ENCODE data around the gene NR2C1.
"Not testable (repeated sequence)": the region's sequence is repeated elsewhere in the genome, so short reads cannot be mapped to it uniquely, and the experiment has no call there.

Gene NR2C1

GRCh38 chr12:95072900-95073697 is at the start of gene NR2C1:
Gene NR2C1, minus strand, starts transcription at chr12:95073618. Its CDS starts 6,234 bp downstream, at chr12:95067384.
- in situ Hi-C loops (cut with MboI; ENCODE audit: low sequenced_read_pairs): no loop called here

- in situ Hi-C loops (cut with MboI; ENCODE audit: low sequenced_read_pairs): loop anchor here (25.0 kb wide), 1 partner anchor 419 kb away; no protein-coding TSS in a partner anchor
Measured at GRCh38 chr12:95118788-95119179, 45.4 kb upstream of the NR2C1 start.

- in situ Hi-C loops (cut with MboI; ENCODE audit: low sequenced_read_pairs): loop anchor here (25.0 kb wide), 1 partner anchor 419 kb away; no protein-coding TSS in a partner anchor
Measured at GRCh38 chr12:95118138-95118787, 44.8 kb upstream of the NR2C1 start.

GRCh38 chr12:95117178-95117599 is 43.8 kb upstream of the NR2C1 start:
- in situ Hi-C loops (cut with MboI; ENCODE audit: low sequenced_read_pairs): loop anchor here (25.0 kb wide), 1 partner anchor 420 kb away; no protein-coding TSS in a partner anchor

- in situ Hi-C loops (cut with MboI; ENCODE audit: low sequenced_read_pairs): loop anchor here (25.0 kb wide), 1 partner anchor 421 kb away; no protein-coding TSS in a partner anchor
Measured at GRCh38 chr12:95116773-95117172, 43.4 kb upstream of the NR2C1 start.

- in situ Hi-C loops (cut with MboI; ENCODE audit: low sequenced_read_pairs): loop anchor here (25.0 kb wide), 1 partner anchor 421 kb away; no protein-coding TSS in a partner anchor
Measured at GRCh38 chr12:95116341-95116740, 42.9 kb upstream of the NR2C1 start.

- in situ Hi-C loops (cut with MboI; ENCODE audit: low sequenced_read_pairs): loop anchor here (25.0 kb wide), 1 partner anchor 422 kb away; no protein-coding TSS in a partner anchor
Measured at GRCh38 chr12:95115641-95116040, 42.2 kb upstream of the NR2C1 start.

GRCh38 chr12:95114766-95115405 is 41.5 kb upstream of the NR2C1 start:
- in situ Hi-C loops (cut with MboI; ENCODE audit: low sequenced_read_pairs): loop anchor here (25.0 kb wide), 1 partner anchor 422 kb away; no protein-coding TSS in a partner anchor

GRCh38 chr12:95107362-95107761 is 33.9 kb upstream of the NR2C1 start:
- in situ Hi-C loops (cut with MboI; ENCODE audit: low sequenced_read_pairs): loop anchor here (25.0 kb wide), 1 partner anchor 430 kb away; no protein-coding TSS in a partner anchor

- in situ Hi-C loops (cut with MboI; ENCODE audit: low sequenced_read_pairs): loop anchor here (25.0 kb wide), 1 partner anchor 432 kb away; no protein-coding TSS in a partner anchor
Measured at GRCh38 chr12:95105540-95105939, 32.1 kb upstream of the NR2C1 start.

GRCh38 chr12:95104919-95105452 is 31.6 kb upstream of the NR2C1 start:
- in situ Hi-C loops (cut with MboI; ENCODE audit: low sequenced_read_pairs): loop anchor here (25.0 kb wide), 1 partner anchor 432 kb away; no protein-coding TSS in a partner anchor

GRCh38 chr12:95102916-95103671 is 29.7 kb upstream of the NR2C1 start:
- in situ Hi-C loops (cut with MboI; ENCODE audit: low sequenced_read_pairs): loop anchor here (25.0 kb wide), 1 partner anchor 434 kb away; no protein-coding TSS in a partner anchor

GRCh38 chr12:95101957-95102356 is 28.5 kb upstream of the NR2C1 start:
- in situ Hi-C loops (cut with MboI; ENCODE audit: low sequenced_read_pairs): loop anchor here (25.0 kb wide), 1 partner anchor 435 kb away; no protein-coding TSS in a partner anchor

- in situ Hi-C loops (cut with MboI; ENCODE audit: low sequenced_read_pairs): loop anchor here (25.0 kb wide), 1 partner anchor 437 kb away; no protein-coding TSS in a partner anchor
Measured at GRCh38 chr12:95100264-95101190, 27.1 kb upstream of the NR2C1 start.

GRCh38 chr12:95099270-95099790 is 25.9 kb upstream of the NR2C1 start:
- in situ Hi-C loops (cut with MboI; ENCODE audit: low sequenced_read_pairs): no loop called here

GRCh38 chr12:95096852-95097251 is 23.4 kb upstream of the NR2C1 start:
- in situ Hi-C loops (cut with MboI; ENCODE audit: low sequenced_read_pairs): no loop called here

GRCh38 chr12:95096378-95096777 is 23.0 kb upstream of the NR2C1 start:
- in situ Hi-C loops (cut with MboI; ENCODE audit: low sequenced_read_pairs): no loop called here

GRCh38 chr12:95095866-95096265 is 22.4 kb upstream of the NR2C1 start:
- in situ Hi-C loops (cut with MboI; ENCODE audit: low sequenced_read_pairs): not testable (repeated sequence)

All from HL-60/S4 treated with phorbol 12-myristate 13-acetate at 8.2 ng/mL for 4 days and 3 days (cell line).